Liver (tissue), 9 donors: ENCODE results near the gene CA9. TPM values are rescaled to one million over a fixed set of nuclear protein-coding genes. Genes with fewer than 3 reads are reported as not detected.

ENCODE experiments used
- DNase-seq: peaks from one replicate; pipeline ENCODE4 v3.0.0-alpha.2; 2017; ENCODE audit warnings: low spot score
- H3K27ac ChIP-seq, 2 donors: one replicate each; pipeline ENCODE4 v1.7.0; 2013; ENCODE audit warnings: inconsistent platforms in 2 of 2, low read length in 2 of 2, control low read depth in 1 of 2, low read depth in 1 of 2, mild to moderate bottlenecking in 1 of 2
- H3K27me3 ChIP-seq, 4 donors: one replicate each; pipeline versions ENCODE4 v1.6.1 to v1.7.0; 2013; ENCODE audit warnings: low read length in 3 of 4, inconsistent platforms in 1 of 4, mild to moderate bottlenecking in 1 of 4, moderate library complexity in 1 of 4; ENCODE audit not compliant: control insufficient read depth in 4 of 4, insufficient read depth in 4 of 4
- H3K36me3 ChIP-seq, 4 donors: one replicate each; pipeline versions ENCODE4 v1.6.1 to v1.7.0; 2013; ENCODE audit warnings: low read length in 3 of 4, mild to moderate bottlenecking in 3 of 4, low read depth in 1 of 4, moderate library complexity in 1 of 4; ENCODE audit not compliant: control insufficient read depth in 4 of 4, insufficient read depth in 3 of 4
- H3K4me1 ChIP-seq, 4 donors: one replicate each; pipeline versions ENCODE4 v1.6.1 to v1.7.0; 2013; ENCODE audit warnings: low read length in 3 of 4, mild to moderate bottlenecking in 3 of 4, moderate library complexity in 1 of 4; ENCODE audit not compliant: control insufficient read depth in 4 of 4, insufficient read depth in 4 of 4
- H3K4me3 ChIP-seq, 3 donors: one replicate each; pipeline versions ENCODE4 v1.6.1 to v1.7.0; 2013; ENCODE audit warnings: low read length in 3 of 3, control low read depth in 1 of 3, low read depth in 1 of 3, mild to moderate bottlenecking in 1 of 3
- H3K9ac ChIP-seq, 2 donors: one replicate each; pipeline ENCODE4 v1.7.0; 2013; ENCODE audit warnings: low read length in 2 of 2, mild to moderate bottlenecking in 2 of 2, moderate library complexity in 2 of 2, control low read depth in 1 of 2, low read depth in 1 of 2
- H3K9me3 ChIP-seq, 4 donors: one replicate each; pipeline versions ENCODE4 v1.6.1 to v1.7.0; 2013; ENCODE audit warnings: low read length in 3 of 4; ENCODE audit not compliant: control insufficient read depth in 4 of 4
- CTCF ChIP-seq: fragments of 150-350 bp; IDR thresholded peaks from 2 replicates; pipeline ENCODE4 v1.5.1; 2017; ENCODE audit warnings: improper control_type of control experiment, low read depth, low read length; ENCODE audit not compliant: missing input control
- EGR1 ChIP-seq, 2 donors: IDR thresholded peaks; 2 replicates each; pipeline ENCODE4 v1.6.1; 2016 to 2018; ENCODE audit warnings: antibody characterized with exemption in 2 of 2, low read depth in 2 of 2
- FOXA1 ChIP-seq: IDR thresholded peaks from 2 replicates; pipeline ENCODE4 v1.6.1; 2016; ENCODE audit warnings: antibody characterized with exemption
- HNF4A ChIP-seq, 2 donors: conservative IDR thresholded peaks; 2 replicates each; pipeline ENCODE4 v1.6.1; 2016; ENCODE audit warnings: antibody characterized with exemption in 2 of 2, mild to moderate bottlenecking in 2 of 2
- HNF4G ChIP-seq: IDR thresholded peaks from 2 replicates; pipeline ENCODE4 v1.6.1; 2016; ENCODE audit warnings: antibody characterized with exemption
- SP1 ChIP-seq: IDR thresholded peaks from 2 replicates; pipeline ENCODE4 v1.6.1; 2018; ENCODE audit warnings: antibody characterized with exemption, mild to moderate bottlenecking
- TAF1 ChIP-seq: conservative IDR thresholded peaks from 2 replicates; pipeline ENCODE4 v1.6.1; 2016; ENCODE audit warnings: antibody characterized with exemption, mild to moderate bottlenecking
- WGBS: extraction: QIAGEN DNeasy Blood & Tissue Kit; methylation state at CpG from one replicate; pipeline ENCODE4 v1.1.7; 2013; 5-methylcytosine and 5-hydroxymethylcytosine counted together
- polyA plus RNA-seq, 2 donors: library from polyadenylated mRNA; stranded (reverse) in 1 of 2; unstranded in 1 of 2; fragments of 200-250 nt in 1 of 2; fragments of >200 nt in 1 of 2; fragmentation: Nextera tagmentation in 1 of 2; extraction: Ambion mirVana in 1 of 2; gene quantifications; one replicate each; pipeline versions ENCODE4 v1.2.1 to v1.2.3, GENCODE V29; 2013 to 2015
- total RNA-seq, 2 donors: library from RNA; depleted of rRNA; stranded (reverse); fragments of >200 nt; gene quantifications; one replicate each; pipeline ENCODE4 v1.2.3, GENCODE V29; 2014
- TF ChIP-seq, protein P1 (sequence below): IDR thresholded peaks from 2 replicates; pipeline ENCODE4 v1.6.1; 2016; ENCODE audit warnings: antibody characterized with exemption, mild to moderate bottlenecking
- TF ChIP-seq, protein P2 (sequence below): IDR thresholded peaks from 2 replicates; pipeline ENCODE4 v1.6.1; 2016; ENCODE audit warnings: antibody characterized with exemption
- donor health status: healthy.
- donor health status: healthy.
- donor health status: healthy.
- donor health status: healthy.
- donor health status: healthy.

Gene CA9
- total and polyA plus RNA-seq, 4 donors = 0.47 to 2.2 (median 0.80) TPM

DNA sequence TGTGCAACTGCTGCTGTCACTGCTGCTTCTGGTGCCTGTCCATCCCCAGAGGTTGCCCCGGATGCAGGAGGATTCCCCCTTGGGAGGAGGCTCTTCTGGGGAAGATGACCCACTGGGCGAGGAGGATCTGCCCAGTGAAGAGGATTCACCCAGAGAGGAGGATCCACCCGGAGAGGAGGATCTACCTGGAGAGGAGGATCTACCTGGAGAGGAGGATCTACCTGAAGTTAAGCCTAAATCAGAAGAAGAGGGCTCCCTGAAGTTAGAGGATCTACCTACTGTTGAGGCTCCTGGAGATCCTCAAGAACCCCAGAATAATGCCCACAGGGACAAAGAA is 265 bp downstream of the CA9 start:
- Histone ChIP-seq H3K9ac (no peak overlapping the region), H3K27ac (no peak overlapping the region), H3K9me3 (no peaks in the 10 kb centered on the region), H3K4me1 (peaks cover 5 to 16% (median 14%) of the 10 kb centered on the region in 4 donors), H3K36me3 (no peaks in the 10 kb centered on the region), H3K4me3 (no peak overlapping the region), H3K27me3 (no peaks in the 10 kb centered on the region)
- WGBS = 82% methylated on average over 3 of the region's 3 CpGs
- TF ChIP-seq SP1 (no peak), FOXA1 (no peak), HNF4A (conservative IDR thresholded peaks at IDR 0.05) (no peak), EGR1 (IDR thresholded peaks at IDR 0.05; ENCODE audit: low read depth in 2 of 2) (no peak)
- TF ChIP-seq, protein P1, sequence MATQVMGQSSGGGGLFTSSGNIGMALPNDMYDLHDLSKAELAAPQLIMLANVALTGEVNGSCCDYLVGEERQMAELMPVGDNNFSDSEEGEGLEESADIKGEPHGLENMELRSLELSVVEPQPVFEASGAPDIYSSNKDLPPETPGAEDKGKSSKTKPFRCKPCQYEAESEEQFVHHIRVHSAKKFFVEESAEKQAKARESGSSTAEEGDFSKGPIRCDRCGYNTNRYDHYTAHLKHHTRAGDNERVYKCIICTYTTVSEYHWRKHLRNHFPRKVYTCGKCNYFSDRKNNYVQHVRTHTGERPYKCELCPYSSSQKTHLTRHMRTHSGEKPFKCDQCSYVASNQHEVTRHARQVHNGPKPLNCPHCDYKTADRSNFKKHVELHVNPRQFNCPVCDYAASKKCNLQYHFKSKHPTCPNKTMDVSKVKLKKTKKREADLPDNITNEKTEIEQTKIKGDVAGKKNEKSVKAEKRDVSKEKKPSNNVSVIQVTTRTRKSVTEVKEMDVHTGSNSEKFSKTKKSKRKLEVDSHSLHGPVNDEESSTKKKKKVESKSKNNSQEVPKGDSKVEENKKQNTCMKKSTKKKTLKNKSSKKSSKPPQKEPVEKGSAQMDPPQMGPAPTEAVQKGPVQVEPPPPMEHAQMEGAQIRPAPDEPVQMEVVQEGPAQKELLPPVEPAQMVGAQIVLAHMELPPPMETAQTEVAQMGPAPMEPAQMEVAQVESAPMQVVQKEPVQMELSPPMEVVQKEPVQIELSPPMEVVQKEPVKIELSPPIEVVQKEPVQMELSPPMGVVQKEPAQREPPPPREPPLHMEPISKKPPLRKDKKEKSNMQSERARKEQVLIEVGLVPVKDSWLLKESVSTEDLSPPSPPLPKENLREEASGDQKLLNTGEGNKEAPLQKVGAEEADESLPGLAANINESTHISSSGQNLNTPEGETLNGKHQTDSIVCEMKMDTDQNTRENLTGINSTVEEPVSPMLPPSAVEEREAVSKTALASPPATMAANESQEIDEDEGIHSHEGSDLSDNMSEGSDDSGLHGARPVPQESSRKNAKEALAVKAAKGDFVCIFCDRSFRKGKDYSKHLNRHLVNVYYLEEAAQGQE = no peak
- DNase-seq = no peak

- Histone ChIP-seq H3K36me3 (no peaks in the 10 kb centered on the region), H3K4me3 (peak overlapping the region in 1 of 3 donors; percentile 50), H3K9ac (no peak overlapping the region), H3K27ac (no peak overlapping the region), H3K4me1 (peaks cover 0 to 8% (median 7%) of the 10 kb centered on the region in 4 donors), H3K9me3 (no peaks in the 10 kb centered on the region), H3K27me3 (no peaks in the 10 kb centered on the region)
- no peak for DNase-seq
- TF ChIP-seq HNF4A (conservative IDR thresholded peaks at IDR 0.05) (no peak), HNF4G (no peak), SP1 (no peak), TAF1 (no peak), FOXA1 (no peak)
- TF ChIP-seq, protein P2, sequence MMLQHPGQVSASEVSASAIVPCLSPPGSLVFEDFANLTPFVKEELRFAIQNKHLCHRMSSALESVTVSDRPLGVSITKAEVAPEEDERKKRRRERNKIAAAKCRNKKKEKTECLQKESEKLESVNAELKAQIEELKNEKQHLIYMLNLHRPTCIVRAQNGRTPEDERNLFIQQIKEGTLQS = no peak
- TF ChIP-seq, protein P1 = no peak
- 47% methylated on average over 13 of the region's 13 CpGs for WGBS
Measured at GRCh38 chr9:35675204-35675603, 1.5 kb downstream of the CA9 start.

DNA sequence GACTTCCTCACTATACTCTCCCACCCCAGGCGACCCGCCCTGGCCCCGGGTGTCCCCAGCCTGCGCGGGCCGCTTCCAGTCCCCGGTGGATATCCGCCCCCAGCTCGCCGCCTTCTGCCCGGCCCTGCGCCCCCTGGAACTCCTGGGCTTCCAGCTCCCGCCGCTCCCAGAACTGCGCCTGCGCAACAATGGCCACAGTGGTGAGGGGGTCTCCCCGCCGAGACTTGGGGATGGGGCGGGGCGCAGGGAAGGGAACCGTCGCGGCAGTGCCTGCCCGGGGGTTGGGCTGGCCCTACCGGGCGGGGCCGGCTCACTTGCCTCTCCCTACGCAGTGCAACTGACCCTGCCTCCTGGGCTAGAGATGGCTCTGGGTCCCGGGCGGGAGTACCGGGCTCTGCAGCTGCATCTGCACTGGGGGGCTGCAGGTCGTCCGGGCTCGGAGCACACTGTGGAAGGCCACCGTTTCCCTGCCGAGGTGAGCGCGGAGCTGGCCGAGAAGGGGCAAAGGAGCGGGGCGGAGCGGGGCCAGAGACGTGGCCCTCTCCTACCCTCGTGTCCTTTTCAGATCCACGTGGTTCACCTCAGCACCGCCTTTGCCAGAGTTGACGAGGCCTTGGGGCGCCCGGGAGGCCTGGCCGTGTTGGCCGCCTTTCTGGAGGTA is 2.1 kb downstream of the CA9 start:
- Histone ChIP-seq H3K27me3 (no peaks in the 10 kb centered on the region), H3K4me3 (peak overlapping the region in 2 of 3 donors; percentile 35 to 50), H3K36me3 (no peaks in the 10 kb centered on the region), H3K27ac (no peak overlapping the region), H3K4me1 (peaks cover 0 to 8% (median 7%) of the 10 kb centered on the region in 4 donors), H3K9me3 (no peaks in the 10 kb centered on the region), H3K9ac (no peak overlapping the region)
- DNase-seq = peak; percentile 50
- no peak for TF ChIP-seq EGR1 (IDR thresholded peaks at IDR 0.05; ENCODE audit: low read depth in 2 of 2)
- no peak for TF ChIP-seq CTCF
- 11% methylated on average over 51 of the region's 51 CpGs for WGBS
